Natural killer cell (primary cell): Measurements from ENCODE around the gene DEGS1. TPM values are rescaled to one million over a fixed set of nuclear protein-coding genes. Genes with fewer than 3 reads are reported as not detected.

Experiments used
- ATAC-seq, 3 donors: fragments of 150-1000 bp in 2 of 3; fragments of 200-7000 bp in 1 of 3; cut with Tn5 transposase; 1 replicate in 1 of 3; 2 replicates in 2 of 3; pipeline ENCODE4 v1.10.0; 2021; ENCODE audit warnings: mild to moderate bottlenecking in 2 of 3, moderate library complexity in 2 of 3
- DNase-seq, 2 donors: peaks; one replicate each; pipeline versions ENCODE4 v3.0.0 to v3.0.0-alpha.2; 2013 to 2021; ENCODE audit warnings: mixed read lengths in 1 of 2
- H3K27ac ChIP-seq: one replicate; pipeline ENCODE4 v1.5.1; 2013; ENCODE audit warnings: mild to moderate bottlenecking, low read length
- H3K27me3 ChIP-seq: one replicate; pipeline ENCODE4 v1.6.1; 2013; ENCODE audit warnings: low read length; ENCODE audit not compliant: control insufficient read depth, insufficient read depth
- H3K36me3 ChIP-seq: one replicate; pipeline ENCODE4 v1.6.1; 2013; ENCODE audit warnings: low read length; ENCODE audit not compliant: control insufficient read depth, insufficient read depth
- H3K4me1 ChIP-seq: one replicate; pipeline ENCODE4 v1.6.1; 2013; ENCODE audit warnings: low read length; ENCODE audit not compliant: control insufficient read depth, insufficient read depth
- H3K4me3 ChIP-seq: one replicate; pipeline ENCODE4 v1.5.1; 2013; ENCODE audit warnings: low read length
- H3K9me3 ChIP-seq: one replicate; pipeline ENCODE4 v1.6.1; 2013; ENCODE audit warnings: low read length; ENCODE audit not compliant: control insufficient read depth, insufficient read depth
- H3K27ac Mint-ChIP-seq, 2 donors: one replicate each; pipeline ENCODE4 v1.8.0; 2022; ENCODE audit warnings: mild to moderate bottlenecking in 2 of 2, mixed read lengths in 2 of 2, moderate library complexity in 1 of 2
- H3K27me3 Mint-ChIP-seq, 2 donors: one replicate each; pipeline ENCODE4 v1.8.0; 2022; ENCODE audit warnings: low read depth in 2 of 2, mixed read lengths in 2 of 2
- H3K36me3 Mint-ChIP-seq: one replicate; pipeline ENCODE4 v1.8.0; 2022; ENCODE audit warnings: mixed read lengths
- H3K4me1 Mint-ChIP-seq, 2 donors: one replicate each; pipeline ENCODE4 v1.8.0; 2022; ENCODE audit warnings: mixed read lengths in 2 of 2
- H3K4me3 Mint-ChIP-seq: one replicate; pipeline ENCODE4 v1.8.0; 2022; ENCODE audit warnings: mild to moderate bottlenecking, moderate library complexity, mixed read lengths
- H3K9me3 Mint-ChIP-seq, 2 donors: one replicate each; pipeline ENCODE4 v1.8.0; 2022; ENCODE audit warnings: mixed read lengths in 2 of 2
- CTCF ChIP-seq: fragments of 200-600 bp; IDR thresholded peaks from one replicate; pipeline ENCODE4 v1.8.0; 2022; ENCODE audit warnings: antibody characterized with exemption
- WGBS: methylation state at CpG from one replicate; pipeline ENCODE4 v1.1.7; 2013; ENCODE audit warnings: missing lambda C conversion rate; ENCODE audit not compliant: insufficient coverage; 5-methylcytosine and 5-hydroxymethylcytosine counted together
- intact Hi-C: fragments of 100-400 bp; cut with micrococcal nuclease; formaldehyde crosslinking; loops from one replicate; pipeline ENCODE4 v1.14.2; 2022
- total RNA-seq, 4 donors: library from RNA; stranded (reverse); fragments of 120-200 nt in 1 of 4; gene quantifications; one replicate each; pipeline versions ENCODE4 v1.2.3 to v1.2.4, GENCODE V29; 2013 to 2022

The DEGS1 gene
- total RNA-seq, 3 donors from 2014 or later (not counting 1 experiment from before 2014, with no cell fraction given): 28.6 to 29.2 (median 28.6) TPM

GRCh38 chr1:224196813-224197600, 14.0 kb downstream of the DEGS1 start:
- Mint-ChIP-seq H3K9me3 (no peaks in the 10 kb centered on the region), H3K27ac (no peak overlapping the region), H3K4me1 (peaks cover 0 to 4% of the 10 kb centered on the region in 2 donors), H3K36me3 (no peaks in the 10 kb centered on the region), H3K27me3 (no peaks in the 10 kb centered on the region), H3K4me3 (no peak overlapping the region)
- Histone ChIP-seq H3K4me3 (no peak overlapping the region), H3K4me1 (no peaks in the 10 kb centered on the region), H3K9me3 (no peaks in the 10 kb centered on the region), H3K27me3 (no peaks in the 10 kb centered on the region), H3K36me3 (peaks cover 19% of the 10 kb centered on the region), H3K27ac (no peak overlapping the region)
- 88% methylated on average over 5 of the region's 5 CpGs for WGBS
- intact Hi-C loops: no loop called here
- ATAC-seq (no peak), DNase-seq (no peak)
- no peak for TF ChIP-seq CTCF

- no peak overlapping the region for H3K4me3 ChIP-seq
- Mint-ChIP-seq H3K4me3 (no peak overlapping the region), H3K27ac (peak overlapping the region in 1 of 2 donors; percentile 52), H3K36me3 (no peaks in the 10 kb centered on the region), H3K4me1 (peaks cover 0 to 4% of the 10 kb centered on the region in 2 donors), H3K27me3 (no peaks in the 10 kb centered on the region), H3K9me3 (no peaks in the 10 kb centered on the region)
- no peak for TF ChIP-seq CTCF
- 91% methylated on average over 4 of the region's 4 CpGs for WGBS
- no peaks in the 10 kb centered on the region for H3K27me3 ChIP-seq
- intact Hi-C loops: no loop called here
- H3K27ac ChIP-seq: no peak overlapping the region
- ATAC-seq: no peak
- H3K4me1 ChIP-seq: peaks cover 3% of the 10 kb centered on the region
- H3K9me3 ChIP-seq: no peaks in the 10 kb centered on the region
- DNase-seq: no peak
- H3K36me3 ChIP-seq: peaks cover 12% of the 10 kb centered on the region
Observed at GRCh38 chr1:224198572-224198971, 15.5 kb downstream of the DEGS1 start.

GRCh38 chr1:224199679-224200078, 16.6 kb downstream of the DEGS1 start:
- DNase-seq (no peak), ATAC-seq (no peak)
- intact Hi-C loops: no loop called here
- TF ChIP-seq CTCF: no peak
- Histone ChIP-seq H3K36me3 (peaks cover 3% of the 10 kb centered on the region), H3K27ac (no peak overlapping the region), H3K4me3 (no peak overlapping the region), H3K27me3 (no peaks in the 10 kb centered on the region), H3K4me1 (peaks cover 13% of the 10 kb centered on the region), H3K9me3 (no peaks in the 10 kb centered on the region)
- Mint-ChIP-seq H3K4me1 (peaks cover 2 to 7% of the 10 kb centered on the region in 2 donors), H3K27ac (no peak overlapping the region), H3K9me3 (no peaks in the 10 kb centered on the region), H3K27me3 (no peaks in the 10 kb centered on the region), H3K36me3 (no peaks in the 10 kb centered on the region), H3K4me3 (no peak overlapping the region)
- WGBS: 94% methylated on average over 2 of the region's 2 CpGs

- 99% methylated on average over 5 of the region's 5 CpGs for WGBS
- Histone ChIP-seq H3K36me3 (no peaks in the 10 kb centered on the region), H3K4me1 (peaks cover 27% of the 10 kb centered on the region), H3K9me3 (no peaks in the 10 kb centered on the region), H3K27ac (no peak overlapping the region), H3K4me3 (no peak overlapping the region), H3K27me3 (no peaks in the 10 kb centered on the region)
- H3K4me3 Mint-ChIP-seq: no peak overlapping the region
- H3K4me1 Mint-ChIP-seq: peaks cover 15 to 17% of the 10 kb centered on the region in 2 donors
- H3K27me3 Mint-ChIP-seq: no peaks in the 10 kb centered on the region
- no peaks in the 10 kb centered on the region for H3K9me3 Mint-ChIP-seq
- intact Hi-C loops: no loop called here
- no peak for TF ChIP-seq CTCF
- H3K27ac Mint-ChIP-seq: no peak overlapping the region
- ATAC-seq: no peak
- no peaks in the 10 kb centered on the region for H3K36me3 Mint-ChIP-seq
- no peak for DNase-seq
Observed at GRCh38 chr1:224201383-224201782, 18.3 kb downstream of the DEGS1 start.
